H1 (cell line): ENCODE measurements around the gene CRYBB1. TPM values are rescaled to one million over a fixed set of nuclear protein-coding genes. Genes with fewer than 3 reads are reported as not detected.

Source experiments
- CTCF ChIA-PET: fragments of 300-600 bp; sonication (Branson Sonifier 250); formaldehyde crosslinking; loops from one replicate; lab custom pipeline; 2021; ENCODE audit not compliant: partially characterized antibody; lab: Charles Lee
- POLR2A ChIA-PET: fragments of 300-600 bp; sonication (Branson Sonifier 250); formaldehyde crosslinking; loops from one replicate; lab custom pipeline; 2021; ENCODE audit warnings: inconsistent platforms; ENCODE audit not compliant: partially characterized antibody; lab: Charles Lee
- DNase-seq, 2 experiments: peaks; one replicate each; pipeline versions ENCODE4 v3.0.0 to v3.0.0-alpha.2; 2010 to 2022; ENCODE audit warnings: low spot score in 2 of 2, low read depth in 1 of 2, mixed read lengths in 1 of 2
- FAIRE-seq: peaks from 2 replicates; lab custom pipeline; 2011; peaks lifted over from hg19 to GRCh38; lab: Jason Lieb, UNC
- H2AFZ ChIP-seq: 2 replicates; pipeline ENCODE4 v1.8.1; 2012; ENCODE audit warnings: low read length, inconsistent platforms
- H2AK5ac ChIP-seq: 2 replicates; pipeline ENCODE4 v1.6.1; 2013; ENCODE audit warnings: low read depth, low read length
- H2BK120ac ChIP-seq: replicated peaks from 2 replicates; pipeline ENCODE3; 2013; ENCODE audit warnings: low read depth, low read length, inconsistent platforms
- H2BK12ac ChIP-seq: 2 replicates; pipeline ENCODE4 v1.6.1; 2013; ENCODE audit warnings: low read depth, low read length
- H2BK15ac ChIP-seq: 2 replicates; pipeline ENCODE4 v1.6.1; 2013; ENCODE audit warnings: low read length
- H2BK20ac ChIP-seq: 2 replicates; pipeline ENCODE4 v1.6.1; 2013; ENCODE audit warnings: low read length
- H2BK5ac ChIP-seq: 2 replicates; pipeline ENCODE4 v1.6.1; 2013; ENCODE audit warnings: low read depth, low read length
- H3K14ac ChIP-seq: 2 replicates; pipeline ENCODE4 v1.6.1; 2013; ENCODE audit warnings: inconsistent platforms; ENCODE audit not compliant: insufficient read length
- H3K18ac ChIP-seq: 2 replicates; pipeline ENCODE4 v1.6.1; 2013; ENCODE audit warnings: low read length; ENCODE audit errors: extremely low read depth
- H3K23ac ChIP-seq: 2 replicates; pipeline ENCODE4 v1.6.1; 2013; ENCODE audit warnings: inconsistent platforms; ENCODE audit not compliant: insufficient read length
- H3K23me2 ChIP-seq: 2 replicates; pipeline ENCODE4 v1.6.1; 2013; ENCODE audit warnings: low read depth, low read length
- H3K27ac ChIP-seq: 2 replicates; pipeline ENCODE4 v1.6.1; 2011; ENCODE audit warnings: low read depth, low read length, inconsistent platforms
- H3K27me3 ChIP-seq, 4 experiments: replicated peaks in 1 of 4; 1 replicate in 1 of 4; 2 replicates in 3 of 4; pipeline versions ENCODE4 v1.6.1 to v1.8.1; 2011 to 2013; ENCODE audit warnings: low read length in 3 of 4, mild to moderate bottlenecking in 3 of 4, inconsistent platforms in 2 of 4, mixed read lengths in 2 of 4, moderate library complexity in 1 of 4; ENCODE audit not compliant: control insufficient read depth in 3 of 4, insufficient read depth in 3 of 4; ENCODE audit errors: extremely low read depth in 1 of 4
- H3K36me3 ChIP-seq, 4 experiments: 2 replicates each; pipeline versions ENCODE4 v1.6.1 to v1.8.1; 2011 to 2013; ENCODE audit warnings: mild to moderate bottlenecking in 4 of 4, low read length in 3 of 4, moderate library complexity in 2 of 4, control low read depth in 1 of 4, inconsistent platforms in 1 of 4; ENCODE audit not compliant: insufficient read depth in 4 of 4, control insufficient read depth in 2 of 4
- H3K4ac ChIP-seq: replicated peaks from 2 replicates; pipeline ENCODE3; 2013; ENCODE audit warnings: low read length, low read depth, mixed read lengths, inconsistent platforms; ENCODE audit not compliant: insufficient read length
- H3K4me1 ChIP-seq, 4 experiments: replicated peaks in 1 of 4; 1 replicate in 1 of 4; 2 replicates in 3 of 4; pipeline versions ENCODE4 v1.6.1 to v1.8.1; 2011 to 2013; ENCODE audit warnings: low read length in 3 of 4, inconsistent platforms in 2 of 4, mixed read lengths in 1 of 4; ENCODE audit not compliant: insufficient read depth in 4 of 4, control insufficient read depth in 3 of 4
- H3K4me2 ChIP-seq, 2 experiments: 2 replicates each; pipeline versions ENCODE4 v1.6.1 to v1.8.1; 2011 to 2013; ENCODE audit warnings: low read depth in 2 of 2, low read length in 2 of 2, control low read depth in 1 of 2, inconsistent platforms in 1 of 2, mild to moderate bottlenecking in 1 of 2; ENCODE audit not compliant: insufficient read depth in 1 of 2
- H3K4me3 ChIP-seq, 4 experiments: fragments of 200-600, 300-600 bp in 1 of 4; sonication (generic), shearing (Covaris generic), sonication (Bioruptor Twin) in 1 of 4; 2 replicates each; pipeline versions ENCODE4 v1.5.1 to v1.8.1; 2011 to 2016; ENCODE audit warnings: low read length in 4 of 4, low read depth in 3 of 4, control low read depth in 2 of 4, inconsistent platforms in 2 of 4, mild to moderate bottlenecking in 2 of 4, mixed read lengths in 1 of 4, moderate library complexity in 1 of 4; ENCODE audit not compliant: insufficient read depth in 2 of 4; ENCODE audit errors: extremely low read depth in 1 of 4
- H3K56ac ChIP-seq: replicated peaks from 2 replicates; pipeline ENCODE3; 2013; ENCODE audit warnings: low read depth, mild to moderate bottlenecking, mixed read lengths, low read length, inconsistent platforms; ENCODE audit not compliant: insufficient read length
- H3K79me1 ChIP-seq: 2 replicates; pipeline ENCODE4 v1.6.1; 2013; ENCODE audit warnings: low read depth, low read length, control low read depth
- H3K79me2 ChIP-seq, 2 experiments: 2 replicates each; pipeline versions ENCODE4 v1.6.1 to v1.8.1; 2012 to 2013; ENCODE audit warnings: low read length in 2 of 2, mild to moderate bottlenecking in 2 of 2, inconsistent platforms in 1 of 2; ENCODE audit not compliant: insufficient read depth in 2 of 2, control insufficient read depth in 1 of 2
- H3K9ac ChIP-seq, 4 experiments: replicated peaks in 1 of 4; 1 replicate in 1 of 4; 2 replicates in 3 of 4; pipeline versions ENCODE4 v1.6.1 to v1.8.1; 2011 to 2013; ENCODE audit warnings: low read depth in 3 of 4, low read length in 3 of 4, control low read depth in 2 of 4, mild to moderate bottlenecking in 2 of 4, moderate library complexity in 2 of 4, inconsistent platforms in 1 of 4; ENCODE audit errors: extremely low read depth in 1 of 4
- H3K9me3 ChIP-seq, 2 experiments: 2 replicates each; pipeline versions ENCODE4 v1.6.1 to v1.8.1; 2012 to 2013; ENCODE audit warnings: mild to moderate bottlenecking in 2 of 2, moderate library complexity in 2 of 2, control low read depth in 1 of 2, inconsistent platforms in 1 of 2, low read depth in 1 of 2, low read length in 1 of 2, mixed read lengths in 1 of 2; ENCODE audit not compliant: insufficient read depth in 2 of 2
- H4K20me1 ChIP-seq, 2 experiments: replicated peaks in 1 of 2; 2 replicates each; pipeline versions ENCODE3 to v1.8.1; 2011 to 2013; ENCODE audit warnings: inconsistent platforms in 2 of 2, low read length in 2 of 2, mild to moderate bottlenecking in 1 of 2; ENCODE audit not compliant: insufficient read depth in 2 of 2, control insufficient read depth in 1 of 2
- H4K5ac ChIP-seq: 2 replicates; pipeline ENCODE4 v1.6.1; 2013; ENCODE audit warnings: low read length, low read depth, mixed read lengths, inconsistent platforms; ENCODE audit not compliant: insufficient read length
- H4K8ac ChIP-seq: 2 replicates; pipeline ENCODE4 v1.8.0; 2013; ENCODE audit warnings: mild to moderate bottlenecking, moderate library complexity, low read length, inconsistent platforms; ENCODE audit not compliant: insufficient read depth; ENCODE audit errors: extremely low read depth
- H4K91ac ChIP-seq: replicated peaks from 2 replicates; pipeline ENCODE3; 2013; ENCODE audit warnings: low read length, mixed read lengths, inconsistent platforms; ENCODE audit not compliant: insufficient read length
- BCL11A ChIP-seq, 2 experiments: IDR thresholded peaks; one replicate each; pipeline ENCODE4 v1.6.1; 2011; ENCODE audit warnings: low read depth in 2 of 2, low read length in 2 of 2, mild to moderate bottlenecking in 2 of 2
- CHD1 ChIP-seq: IDR thresholded peaks from 2 replicates; pipeline ENCODE4 v1.6.1; 2012; ENCODE audit warnings: low read depth, low read length, improper control_type of control experiment
- CREB1 ChIP-seq: IDR thresholded peaks from 2 replicates; pipeline ENCODE4 v1.6.1; 2012; ENCODE audit warnings: inconsistent platforms
- EP300 ChIP-seq, 2 experiments: IDR thresholded peaks; 1 replicate in 1 of 2; 2 replicates in 1 of 2; pipeline ENCODE4 v1.6.1; 2011 to 2012; ENCODE audit warnings: low read depth in 2 of 2, low read length in 2 of 2, mild to moderate bottlenecking in 2 of 2, borderline replicate concordance in 1 of 2, inconsistent platforms in 1 of 2, moderate library complexity in 1 of 2
- HDAC2 ChIP-seq, 2 experiments: fragments of 300-600 bp in 1 of 2; sonication (generic) in 1 of 2; IDR thresholded peaks; 2 replicates each; pipeline ENCODE4 v1.6.1; 2011 to 2012; ENCODE audit warnings: low read depth in 2 of 2, low read length in 2 of 2, mild to moderate bottlenecking in 2 of 2, moderate library complexity in 2 of 2, borderline replicate concordance in 1 of 2, inconsistent platforms in 1 of 2
- JUN ChIP-seq: IDR thresholded peaks from 2 replicates; pipeline ENCODE4 v1.6.1; 2011; ENCODE audit warnings: low read depth, mild to moderate bottlenecking, improper control_type of control experiment, low read length
- MAFK ChIP-seq: IDR thresholded peaks from 2 replicates; pipeline ENCODE4 v1.6.1; 2012; ENCODE audit warnings: low read depth, mild to moderate bottlenecking, improper control_type of control experiment, low read length
- POU5F1 ChIP-seq: IDR thresholded peaks from 2 replicates; pipeline ENCODE4 v1.6.1; 2011; ENCODE audit warnings: low read depth, mild to moderate bottlenecking, low read length, moderate library complexity
- RNF2 ChIP-seq: fragments of 200-900, 300-1000 bp; sonication (generic); IDR thresholded peaks from 2 replicates; pipeline ENCODE4 v1.7.1; 2016; ENCODE audit warnings: borderline replicate concordance, low read depth, mild to moderate bottlenecking, antibody characterized with exemption, low read length; ENCODE audit not compliant: poor library complexity, severe bottlenecking; ENCODE audit errors: missing control alignments
- SIN3A ChIP-seq, 2 experiments: IDR thresholded peaks in 1 of 2; conservative IDR thresholded peaks in 1 of 2; 2 replicates each; pipeline ENCODE4 v1.6.1; 2011 to 2012; ENCODE audit warnings: low read length in 2 of 2, improper control_type of control experiment in 1 of 2, low read depth in 1 of 2, mild to moderate bottlenecking in 1 of 2
- YY1 ChIP-seq: IDR thresholded peaks from 2 replicates; pipeline ENCODE4 v1.6.1; 2011; ENCODE audit warnings: low read depth, mild to moderate bottlenecking, low read length
- ZNF274 ChIP-seq: IDR thresholded peaks from 2 replicates; pipeline ENCODE4 v1.7.0; 2012; ENCODE audit warnings: low read length, borderline replicate concordance; ENCODE audit errors: extremely low read depth
- WGBS, 2 experiments: shearing (Covaris generic) in 1 of 2; methylation state at CpG; one replicate each; pipeline versions ENCODE4 v1.1.6 to v1.1.7; 2013 to 2015; ENCODE audit warnings: low lambda C conversion rate in 2 of 2, mixed read lengths in 2 of 2, inconsistent platforms in 1 of 2, low coverage in 1 of 2, missing lambda C conversion rate in 1 of 2; ENCODE audit not compliant: insufficient replicate concordance in 2 of 2, insufficient coverage in 1 of 2, insufficient read length in 1 of 2; ENCODE audit errors: extremely low coverage in 1 of 2, missing lambda C conversion rate in 1 of 2; 5-methylcytosine and 5-hydroxymethylcytosine counted together
- polyA plus RNA-seq, 7 experiments: library from polyadenylated mRNA; depleted of rRNA in 3 of 7; stranded (reverse) in 5 of 7; unstranded in 2 of 7; fragments of >200 nt in 5 of 7; fragments of 200-250 nt in 2 of 7; gene quantifications; 1 replicate in 5 of 7; 2 replicates in 1 of 7; 4 replicates in 1 of 7; pipeline versions ENCODE4 v1.2.1 to v1.2.3, GENCODE V29; 2011 to 2013; ENCODE audit warnings: missing spikeins in 2 of 7, mixed read lengths in 2 of 7
- total RNA-seq: library from RNA; stranded (reverse); fragmentation: NEBNext Ultra II Directional; extraction: Animal tissue kit (Norgen Biotek cat#: 25700); gene quantifications from 2 replicates; pipeline ENCODE4 v1.2.1, GENCODE V29; 2021

CRYBB1 gene
- total and polyA plus RNA-seq, 2 of the 8 experiments (the other 6 are each of a cell fraction or from before 2014, with no cell fraction given): 1.7 to 6.0 TPM

GRCh38 chr22:26581026-26581425, 36.8 kb downstream of the CRYBB1 start:
- no peak overlapping the region for H3K56ac ChIP-seq
- TF ChIP-seq YY1 (no peak), RNF2 (no peak), ZNF274 (no peak), SIN3A (conservative IDR thresholded peaks at IDR 0.05 in 1 of 2, IDR thresholded peaks at IDR 0.05 in 1 of 2; ENCODE audit: low read depth in 1 of 2, low read length in 2 of 2) (no peak), POU5F1 (no peak), CREB1 (no peak), JUN (no peak), EP300 (IDR thresholded peaks at IDR 0.05; ENCODE audit: borderline replicate concordance in 1 of 2, low read depth in 2 of 2, low read length in 2 of 2) (no peak), HDAC2 (IDR thresholded peaks at IDR 0.05; ENCODE audit: borderline replicate concordance in 1 of 2, low read depth in 2 of 2, low read length in 2 of 2) (no peak), CHD1 (no peak), MAFK (no peak), BCL11A (IDR thresholded peaks at IDR 0.05; ENCODE audit: low read depth in 2 of 2, low read length in 2 of 2) (no peak)

More at GRCh38 chr22:26581026-26581425, 36.8 kb downstream of the CRYBB1 start:
- Histone ChIP-seq H3K4me2 (peak overlapping the region; percentile 47 to 49), H4K91ac (no peak overlapping the region), H3K4me3 (no peak overlapping the region), H3K18ac (no peak overlapping the region), H2AK5ac (no peak overlapping the region), H3K27me3 (no peaks in the 10 kb centered on the region), H3K23ac (no peak overlapping the region), H2BK12ac (no peak overlapping the region), H4K20me1 (peaks cover 4 to 14% of the 10 kb centered on the region in 2 experiments), H2BK20ac (no peak overlapping the region), H2AFZ (no peak overlapping the region), H3K79me1 (peaks cover 21% of the 10 kb centered on the region), H3K27ac (no peak overlapping the region), H3K14ac (no peak overlapping the region), H3K79me2 (peaks cover 0 to 93% of the 10 kb centered on the region in 2 experiments; a peak in 3 of 4 replicates), H3K9ac (no peak overlapping the region; a peak in 2 of 7 replicates), H4K5ac (no peak overlapping the region), H3K4ac (no peak overlapping the region), H2BK5ac (peak overlapping the region; percentile 60), H3K23me2 (peaks cover 2% of the 10 kb centered on the region; the same call in 1 of the 2 replicates), H3K36me3 (peaks cover 4 to 23% (median 5%) of the 10 kb centered on the region in 4 experiments; a peak in 6 of 8 replicates), H2BK120ac (no peak overlapping the region), H3K9me3 (no peaks in the 10 kb centered on the region), H2BK15ac (no peak overlapping the region), H3K4me1 (peaks cover 9 to 37% (median 17%) of the 10 kb centered on the region in 4 experiments), H4K8ac (no peak overlapping the region)
- 45% methylated on average over 1 of the region's 1 CpG; no CpG with 5 or more reads in 1 of the 2 experiments for WGBS, 2 experiments
- ChIA-PET CTCF (interaction anchor here (0.8 kb wide), 1 partner anchor 59 kb away, joined by 4 read pairs; no protein-coding TSS in a partner anchor), POLR2A (interaction anchor here (1.0 to 3.0 kb wide), 3 partner anchors 10 to 17 kb away, joined by 3 to 17 read pairs (median 4); no protein-coding TSS in a partner anchor)
- FAIRE-seq (no peak), DNase-seq (no peak)
